Measurements from ENCODE around the gene NECAP2. TPM values are rescaled to one million over a fixed set of nuclear protein-coding genes. Genes with fewer than 3 reads are reported as not detected.

NECAP2 gene
- polyA plus RNA-seq, 1 of the 3 experiments (the other 2 are of a cell fraction) = 100.0 TPM

GRCh38 chr1:16449666-16450065 is 9.1 kb downstream of the NECAP2 start:
- H3K36me3 ChIP-seq (replicated peaks in 1 of 2; ENCODE audit: control insufficient read depth in 1 of 2, insufficient read depth in 2 of 2, low read length in 1 of 2) = peaks cover 43 to 65% of the 10 kb centered on the region in 2 experiments
- H3F3A ChIP-seq (replicated peaks; ENCODE audit: insufficient read depth) = peaks cover 6% of the 10 kb centered on the region
- ChIA-PET CTCF (interaction anchor here (1.7 kb wide), 1 partner anchor 9 kb away, joined by 9 read pairs; the partner anchor contains the start of gene NECAP2), POLR2A (interaction anchor here (0.5 kb wide), 1 partner anchor 16 kb away, joined by 3 read pairs; no protein-coding TSS in a partner anchor)
- DNase-seq = no peak
- no peaks in the 10 kb centered on the region for H3K27me3 ChIP-seq (ENCODE audit: insufficient read depth)
- H3K9me3 ChIP-seq = no peaks in the 10 kb centered on the region
- H3K27ac ChIP-seq (ENCODE audit: low read depth in 2 of 2, low read length in 1 of 2) = no peak overlapping the region
- H3K9me2 ChIP-seq = no peaks in the 10 kb centered on the region
- H3K4me3 ChIP-seq (ENCODE audit: low read depth in 2 of 2, low read length in 1 of 2) = no peak overlapping the region
- no peaks in the 10 kb centered on the region for H3K4me1 ChIP-seq (ENCODE audit: control insufficient read depth in 1 of 2, insufficient read depth in 2 of 2, low read depth in 1 of 2, low read length in 1 of 2)
- TF ChIP-seq MXI1 (IDR thresholded peaks at IDR 0.05; ENCODE audit: low read depth, low read length) (no peak), ELF1 (IDR thresholded peaks at IDR 0.05) (no peak), EZH2phosphoT487 (IDR thresholded peaks at IDR 0.05; ENCODE audit: borderline replicate concordance, low read depth) (no peak), ZBTB33 (IDR thresholded peaks at IDR 0.05; ENCODE audit: borderline replicate concordance, low read depth) (no peak), TEAD4 (IDR thresholded peaks at IDR 0.05; ENCODE audit: borderline replicate concordance, insufficient read depth) (no peak), PBX3 (IDR thresholded peaks at IDR 0.05) (no peak), FOXM1 (IDR thresholded peaks at IDR 0.05; ENCODE audit: low read depth) (no peak)
- WGBS (ENCODE audit: low lambda C conversion rate) = 100% methylated on average over 1 of the region's 5 CpGs
- H2AFZ ChIP-seq (ENCODE audit: low read depth) = no peak overlapping the region
- H3K4me2 ChIP-seq = no peak overlapping the region
- H4K20me1 ChIP-seq (ENCODE audit: insufficient read depth) = 0 out of 2 replicates have a peak, but pooled peaks cover 6% of the 10 kb centered on the region
- H3K9ac ChIP-seq = no peak overlapping the region
- peaks cover 59% of the 10 kb centered on the region; the same call in 1 of the 2 replicates for H3K79me2 ChIP-seq (ENCODE audit: insufficient read depth)

- POLR2A ChIA-PET = interaction anchor here (1.2 kb wide), 1 partner anchor 12 kb away, joined by 5 read pairs; no protein-coding TSS in a partner anchor
- no peaks in the 10 kb centered on the region for H3K27me3 ChIP-seq (ENCODE audit: insufficient read depth)
- 93% methylated on average over 6 of the region's 6 CpGs for WGBS (ENCODE audit: low lambda C conversion rate)
Observed at GRCh38 chr1:16450863-16451481, 10.4 kb downstream of the NECAP2 start.

More at GRCh38 chr1:16450863-16451481, 10.4 kb downstream of the NECAP2 start:
- Histone ChIP-seq H3K79me2 (ENCODE audit: insufficient read depth) (peaks cover 49% of the 10 kb centered on the region; the same call in 1 of the 2 replicates), H3K27ac (ENCODE audit: low read depth in 2 of 2, low read length in 1 of 2) (no peak overlapping the region), H3K4me3 (ENCODE audit: low read depth in 2 of 2, low read length in 1 of 2) (no peak overlapping the region), H3K4me1 (ENCODE audit: control insufficient read depth in 1 of 2, insufficient read depth in 2 of 2, low read depth in 1 of 2, low read length in 1 of 2) (no peaks in the 10 kb centered on the region), H3K36me3 (replicated peaks in 1 of 2; ENCODE audit: control insufficient read depth in 1 of 2, insufficient read depth in 2 of 2, low read length in 1 of 2) (peaks cover 39 to 67% of the 10 kb centered on the region in 2 experiments), H3K4me2 (no peak overlapping the region), H3F3A (replicated peaks; ENCODE audit: insufficient read depth) (peaks cover 6% of the 10 kb centered on the region), H3K9me3 (no peaks in the 10 kb centered on the region), H4K20me1 (ENCODE audit: insufficient read depth) (0 out of 2 replicates have a peak, but pooled peaks cover 6% of the 10 kb centered on the region), H2AFZ (ENCODE audit: low read depth) (no peak overlapping the region), H3K9me2 (no peaks in the 10 kb centered on the region), H3K9ac (no peak overlapping the region)
- CTCF ChIA-PET = interaction anchor here (1.0 to 1.2 kb wide), 2 partner anchors 11 to 170 kb away, joined by 3 to 4 read pairs; partner anchors contain the start of gene NECAP2
- no peak for TF ChIP-seq TEAD4 (IDR thresholded peaks at IDR 0.05; ENCODE audit: borderline replicate concordance, insufficient read depth)
- TF ChIP-seq USF2 (IDR thresholded peaks at IDR 0.05; ENCODE audit: borderline replicate concordance, low read depth, low read length) = no peak
- no peak for TF ChIP-seq FOXM1 (IDR thresholded peaks at IDR 0.05; ENCODE audit: low read depth)
- TF ChIP-seq GATA2 (CRISPR knock-in tag; IDR thresholded peaks at IDR 0.05) = no peak
- no peak for TF ChIP-seq RAD21 (IDR thresholded peaks at IDR 0.05; ENCODE audit: low read length)
- TF ChIP-seq SIN3A (IDR thresholded peaks at IDR 0.05; ENCODE audit: borderline replicate concordance, low read depth, low read length) = no peak
- no peak for DNase-seq

All from SK-N-SH (cell line).